Stomach (tissue), 9 donors: ENCODE measurements around the gene SOCS7. TPM values are rescaled to one million over a fixed set of nuclear protein-coding genes. Genes with fewer than 3 reads are reported as not detected.
A peak's percentile ranks its signal among the peaks of the same experiment; 100 is the strongest.

Experiments used
- DNase-seq, 2 donors: peaks; one replicate each; pipeline versions ENCODE4 v3.0.0 to v3.0.0-alpha.2; 2013 to 2019
- H3K27ac ChIP-seq, 5 donors: fragments of 200-600 bp in 4 of 5; sonication (generic) in 4 of 5; one replicate each; pipeline ENCODE4 v1.5.1; 2013 to 2019; ENCODE audit warnings: mild to moderate bottlenecking in 1 of 5, moderate library complexity in 1 of 5
- H3K27me3 ChIP-seq, 3 donors: fragments of 200-600 bp; sonication (generic); one replicate each; pipeline ENCODE4 v1.5.1; 2017 to 2019; ENCODE audit warnings: mixed run types in 1 of 3
- H3K36me3 ChIP-seq, 4 donors: fragments of 200-600 bp; sonication (generic); 1 replicate in 3 of 4; 2 replicates in 1 of 4; pipeline ENCODE4 v1.5.1; 2016 to 2019
- H3K4me1 ChIP-seq, 4 donors: fragments of 200-600 bp; sonication (generic); one replicate each; pipeline ENCODE4 v1.5.1; 2016 to 2019
- H3K4me3 ChIP-seq, 4 donors: fragments of 200-600 bp; sonication (generic) in 3 of 4; one replicate each; pipeline ENCODE4 v1.5.1; 2016 to 2019; ENCODE audit warnings: mild to moderate bottlenecking in 1 of 4
- H3K9me3 ChIP-seq, 4 donors: fragments of 200-600 bp; sonication (generic); one replicate each; pipeline ENCODE4 v1.5.1; 2016 to 2019
- EP300 ChIP-seq: sonication (generic); formaldehyde crosslinking; IDR thresholded peaks from one replicate; pipeline ENCODE4 v1.6.1; 2017; ENCODE audit warnings: antibody characterized with exemption
- POLR2A ChIP-seq, 4 donors: fragments of 450-650 bp; IDR thresholded peaks; one replicate each; pipeline ENCODE4 v1.6.1; 2016; ENCODE audit warnings: antibody characterized with exemption in 4 of 4, control low read depth in 2 of 4, mild to moderate bottlenecking in 1 of 4, moderate library complexity in 1 of 4
- POLR2AphosphoS5 ChIP-seq, 3 donors: sonication (generic); formaldehyde crosslinking; IDR thresholded peaks; one replicate each; pipeline ENCODE4 v1.6.1; 2016; ENCODE audit warnings: antibody characterized with exemption in 3 of 3
- WGBS, 5 donors: extraction: QIAGEN DNeasy Blood & Tissue Kit in 3 of 5; methylation state at CpG; one replicate each; pipeline versions ENCODE4 v1.1.5 to v1.1.7; 2013 to 2018; 5-methylcytosine and 5-hydroxymethylcytosine counted together
- intact Hi-C: fragments of 100-400 bp; cut with DNase I; formaldehyde crosslinking; loops from one replicate; pipeline ENCODE4 v1.15.1; 2023; ENCODE audit warnings: low total_unique reads
- polyA plus RNA-seq, 3 donors: library from polyadenylated mRNA; stranded (reverse); fragments of 200-250 nt; gene quantifications; one replicate each; pipeline ENCODE4 v1.2.3, GENCODE V29; 2013
- total RNA-seq, 5 donors: library from RNA; depleted of rRNA; stranded (reverse); fragments of >200 nt; gene quantifications; one replicate each; pipeline versions ENCODE4 v1.1.0 to v1.2.3, GENCODE V29; 2014 to 2016
- TF ChIP-seq, protein P1 (sequence below), 7 experiments: fragments of 450-650 bp in 4 of 7; fragments of 200-600 bp in 3 of 7; sonication (generic) in 3 of 7; IDR thresholded peaks; one replicate each; pipeline ENCODE4 v1.5.1; 2016 to 2019; ENCODE audit warnings: antibody characterized with exemption in 7 of 7, control low read depth in 2 of 7, mild to moderate bottlenecking in 1 of 7
- donor health status: healthy with polysubstance abuse.
- donor health status: Bipolar disorder and iron deficiency.
- donor health status: healthy.

SOCS7 gene
- total and polyA plus RNA-seq, 8 donors, result 2.5 to 52.4 (median 11.3) TPM

DNA sequence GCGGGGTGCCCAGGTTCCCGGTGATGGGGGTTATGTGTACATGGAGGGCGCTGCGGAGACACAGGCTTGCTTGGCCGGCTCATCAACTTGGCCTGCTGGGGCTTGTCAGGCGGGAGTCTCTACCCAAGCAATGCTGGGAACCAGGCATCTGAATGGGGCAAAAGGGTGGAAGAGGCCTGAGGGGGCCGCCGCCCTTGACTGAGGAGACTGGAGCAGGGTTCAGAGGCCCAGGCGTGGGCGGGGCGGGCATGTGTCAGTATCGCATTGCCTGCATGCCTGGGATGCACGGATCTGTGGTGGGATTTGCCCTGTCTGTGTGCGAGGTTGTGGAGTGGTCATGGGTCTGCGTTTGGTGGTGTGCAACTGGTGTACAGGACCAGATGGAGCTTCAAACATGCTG is 97.7 kb downstream of the SOCS7 start:
- peaks cover 13 to 63% (median 37%) of the 10 kb centered on the region in 4 donors for H3K4me1 ChIP-seq
- peaks cover 0 to 27% (median 5%) of the 10 kb centered on the region in 3 donors for H3K27me3 ChIP-seq
- intact Hi-C loops, result no loop called here
- WGBS, 5 donors, result 72 to 79% (median 76%) methylated on average over 14 to 15 of the region's 15 CpGs
- peak in 1 of 2 donors; percentile 73 for DNase-seq
- peak overlapping the region in 3 of 5 donors; percentile 47 to 84 (median 82) for H3K27ac ChIP-seq
- H3K36me3 ChIP-seq, result no peaks in the 10 kb centered on the region
- no peak overlapping the region for H3K4me3 ChIP-seq
- no peak for TF ChIP-seq EP300
- TF ChIP-seq, protein P1, sequence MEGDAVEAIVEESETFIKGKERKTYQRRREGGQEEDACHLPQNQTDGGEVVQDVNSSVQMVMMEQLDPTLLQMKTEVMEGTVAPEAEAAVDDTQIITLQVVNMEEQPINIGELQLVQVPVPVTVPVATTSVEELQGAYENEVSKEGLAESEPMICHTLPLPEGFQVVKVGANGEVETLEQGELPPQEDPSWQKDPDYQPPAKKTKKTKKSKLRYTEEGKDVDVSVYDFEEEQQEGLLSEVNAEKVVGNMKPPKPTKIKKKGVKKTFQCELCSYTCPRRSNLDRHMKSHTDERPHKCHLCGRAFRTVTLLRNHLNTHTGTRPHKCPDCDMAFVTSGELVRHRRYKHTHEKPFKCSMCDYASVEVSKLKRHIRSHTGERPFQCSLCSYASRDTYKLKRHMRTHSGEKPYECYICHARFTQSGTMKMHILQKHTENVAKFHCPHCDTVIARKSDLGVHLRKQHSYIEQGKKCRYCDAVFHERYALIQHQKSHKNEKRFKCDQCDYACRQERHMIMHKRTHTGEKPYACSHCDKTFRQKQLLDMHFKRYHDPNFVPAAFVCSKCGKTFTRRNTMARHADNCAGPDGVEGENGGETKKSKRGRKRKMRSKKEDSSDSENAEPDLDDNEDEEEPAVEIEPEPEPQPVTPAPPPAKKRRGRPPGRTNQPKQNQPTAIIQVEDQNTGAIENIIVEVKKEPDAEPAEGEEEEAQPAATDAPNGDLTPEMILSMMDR (IDR thresholded peaks at IDR 0.05), result no peak
- no peak for TF ChIP-seq POLR2AphosphoS5 (IDR thresholded peaks at IDR 0.05)
- TF ChIP-seq POLR2A (IDR thresholded peaks at IDR 0.05), result no peak
- no peaks in the 10 kb centered on the region for H3K9me3 ChIP-seq

DNA sequence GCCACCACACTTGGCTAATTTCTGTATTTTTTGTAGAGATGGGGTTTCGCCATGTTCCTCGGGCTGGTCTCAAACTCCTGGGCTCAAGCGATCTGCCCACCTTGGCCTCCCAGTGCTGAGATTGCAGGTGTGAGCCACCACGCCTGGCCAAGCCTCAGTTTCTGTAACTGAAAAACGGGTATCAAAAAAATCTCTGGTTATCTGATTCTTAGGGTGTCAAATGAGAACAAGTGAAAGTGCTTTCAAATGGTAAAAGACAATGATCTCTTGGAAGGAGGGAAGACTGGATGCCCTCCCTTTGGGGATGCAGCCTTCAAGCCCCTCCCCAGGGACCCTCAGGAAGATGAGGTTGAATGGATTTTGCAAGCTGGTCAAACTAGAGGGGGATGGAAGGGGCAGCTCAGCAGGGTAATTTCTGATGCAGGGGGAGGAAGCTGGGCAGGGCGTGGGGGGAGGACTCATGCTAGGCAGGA is 98.9 kb downstream of the SOCS7 start:
- TF ChIP-seq POLR2AphosphoS5 (IDR thresholded peaks at IDR 0.05) (no peak), POLR2A (IDR thresholded peaks at IDR 0.05) (no peak), EP300 (no peak)
- TF ChIP-seq, protein P1 (IDR thresholded peaks at IDR 0.05), result no peak
- Histone ChIP-seq H3K9me3 (no peaks in the 10 kb centered on the region), H3K27me3 (peaks cover 0 to 31% (median 7%) of the 10 kb centered on the region in 3 donors), H3K27ac (peak overlapping the region in 4 of 5 donors; percentile 47 to 84 (median 76)), H3K4me1 (peaks cover 18 to 73% (median 47%) of the 10 kb centered on the region in 4 donors), H3K36me3 (no peaks in the 10 kb centered on the region), H3K4me3 (no peak overlapping the region)
- no peak for DNase-seq
- intact Hi-C loops, result no loop called here
- WGBS, 5 donors, result 72 to 89% (median 79%) methylated on average over 4 to 6 of the region's 6 CpGs

DNA sequence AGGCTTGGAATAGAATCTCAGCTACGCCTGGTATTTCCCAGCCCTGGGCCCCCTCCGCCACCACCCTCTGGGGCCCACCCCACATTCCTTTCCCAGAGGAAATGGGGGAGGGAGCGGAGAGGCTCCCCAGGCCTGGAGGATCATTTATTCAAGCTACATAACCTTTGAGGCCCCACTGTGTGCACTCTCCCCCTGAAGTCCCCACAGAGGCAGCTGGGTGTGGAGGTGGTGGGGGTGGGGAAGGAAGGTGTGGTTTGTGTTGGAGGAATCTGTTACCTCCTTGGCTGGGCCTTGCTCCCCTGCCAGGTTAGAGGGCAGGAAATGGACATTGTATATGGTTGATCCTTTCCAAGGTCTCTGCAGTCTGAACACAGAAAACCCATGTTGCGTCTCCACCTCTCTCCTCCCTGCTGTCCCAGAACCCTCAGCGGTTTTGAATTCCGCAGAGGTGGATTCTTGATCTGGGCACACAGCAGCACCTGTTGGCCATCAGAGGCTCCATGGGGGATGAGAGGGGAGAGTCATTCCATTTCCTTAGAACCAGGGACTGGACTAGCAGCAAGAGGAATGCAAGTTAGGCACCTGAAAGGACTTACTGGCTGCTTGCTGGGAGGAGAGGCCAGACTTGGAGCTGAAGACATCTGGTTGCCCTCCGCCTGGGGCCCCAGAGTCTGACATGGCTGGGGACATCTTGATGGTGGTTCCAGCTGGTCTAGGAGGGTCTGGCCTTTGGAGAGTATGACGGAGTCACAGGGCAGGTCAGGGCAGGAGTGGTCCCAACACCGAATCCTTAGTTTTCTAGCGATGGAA is 99.6 kb downstream of the SOCS7 start:
- H3K9me3 ChIP-seq, result no peaks in the 10 kb centered on the region
- no peaks in the 10 kb centered on the region for H3K36me3 ChIP-seq
- TF ChIP-seq EP300, result no peak
- peak in 1 of 3 donors; percentile 15 for TF ChIP-seq POLR2AphosphoS5 (IDR thresholded peaks at IDR 0.05)
- peak overlapping the region; percentile 49 to 84 (median 69) for H3K27ac ChIP-seq
- intact Hi-C loops, result no loop called here
- peak overlapping the region in 1 of 4 donors; percentile 16 for H3K4me3 ChIP-seq
- WGBS, 5 donors, result 53 to 72% (median 66%) methylated on average over 9 to 10 of the region's 10 CpGs
- H3K4me1 ChIP-seq, result peaks cover 18 to 78% (median 52%) of the 10 kb centered on the region in 4 donors
- peak in 1 of 2 donors; percentile 85 for DNase-seq
- H3K27me3 ChIP-seq, result peaks cover 0 to 31% (median 7%) of the 10 kb centered on the region in 3 donors

DNA sequence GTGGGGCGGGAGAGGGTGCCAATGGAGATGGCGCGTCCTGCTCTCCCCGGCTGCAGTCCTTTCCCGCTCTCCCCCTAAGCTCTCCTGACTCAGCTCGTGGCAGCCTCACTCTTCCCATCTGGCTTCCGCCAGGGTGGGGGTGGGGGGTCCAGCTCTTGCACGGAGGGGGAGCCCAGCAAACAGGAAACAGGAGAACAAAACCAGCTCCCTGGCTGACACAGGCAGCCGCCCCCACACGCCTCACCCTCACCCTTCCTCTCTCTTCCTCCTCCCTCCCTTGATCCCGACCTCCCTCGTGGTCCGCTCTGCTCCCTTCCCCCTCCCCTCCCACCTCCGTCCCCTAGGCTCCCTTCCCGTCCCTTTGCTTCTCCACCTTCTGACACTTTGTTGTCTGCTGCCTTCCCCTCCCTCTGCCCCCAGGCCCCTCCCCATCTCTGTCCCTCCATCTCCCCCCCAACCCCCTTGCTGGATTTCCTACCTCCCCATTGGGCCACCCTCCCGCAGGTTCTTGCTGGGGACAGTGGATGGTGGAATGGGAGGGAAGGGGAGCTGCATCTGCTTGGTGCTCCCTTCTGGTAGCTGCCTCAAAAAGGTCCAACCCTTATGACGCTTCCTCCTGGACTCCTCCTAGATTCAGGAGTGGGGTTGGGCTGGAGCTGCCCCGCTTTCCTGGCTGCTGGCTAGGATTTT is 100.3 kb downstream of the SOCS7 start:
- peak in 1 of 2 donors; percentile 89 for DNase-seq

More for the DNA sequence above, 100.3 kb downstream of the SOCS7 start:
- intact Hi-C loops, result no loop called here
- H3K36me3 ChIP-seq, result no peaks in the 10 kb centered on the region
- no peaks in the 10 kb centered on the region for H3K9me3 ChIP-seq
- H3K4me1 ChIP-seq, result peaks cover 18 to 85% (median 56%) of the 10 kb centered on the region in 4 donors
- H3K27ac ChIP-seq, result peak overlapping the region; percentile 49 to 84 (median 69)
- H3K27me3 ChIP-seq, result peaks cover 0 to 31% (median 7%) of the 10 kb centered on the region in 3 donors
- peak overlapping the region in 1 of 4 donors; percentile 16 for H3K4me3 ChIP-seq
- TF ChIP-seq, protein P1 (IDR thresholded peaks at IDR 0.05), result no peak
- peak in 1 of 3 donors; percentile 6 for TF ChIP-seq POLR2AphosphoS5 (IDR thresholded peaks at IDR 0.05)
- WGBS, 5 donors, result 40 to 58% (median 43%) methylated on average over 16 to 18 of the region's 18 CpGs
